Prostate gland (tissue), 2 donors: ENCODE data around the gene SMYD3.

Experiments used
- CTCF ChIP-seq, 4 experiments: fragments of 200-600 bp in 2 of 4; fragments of 450-650 bp in 2 of 4; sonication (generic) in 2 of 4; IDR thresholded peaks; 1 replicate in 3 of 4; 2 replicates in 1 of 4; pipeline ENCODE4 v1.5.1; 2016 to 2019; ENCODE audit warnings: antibody characterized with exemption in 4 of 4, mild to moderate bottlenecking in 2 of 4, moderate library complexity in 2 of 4
- POLR2A ChIP-seq: fragments of 450-650 bp; IDR thresholded peaks from one replicate; pipeline ENCODE4 v1.6.1; 2016; ENCODE audit warnings: antibody characterized with exemption, mild to moderate bottlenecking
- POLR2AphosphoS5 ChIP-seq: sonication (generic); formaldehyde crosslinking; IDR thresholded peaks from one replicate; pipeline ENCODE4 v1.6.1; 2017; ENCODE audit warnings: antibody characterized with exemption

GRCh38 chr1:246040200-246040890 lies 466.7 kb downstream of the SMYD3 start:
- TF ChIP-seq CTCF (IDR thresholded peaks at IDR 0.05) (no peak), POLR2AphosphoS5 (no peak), POLR2A (no peak)
